Measurements from ENCODE around the gene CDCA5.

Gene CDCA5, protein sequence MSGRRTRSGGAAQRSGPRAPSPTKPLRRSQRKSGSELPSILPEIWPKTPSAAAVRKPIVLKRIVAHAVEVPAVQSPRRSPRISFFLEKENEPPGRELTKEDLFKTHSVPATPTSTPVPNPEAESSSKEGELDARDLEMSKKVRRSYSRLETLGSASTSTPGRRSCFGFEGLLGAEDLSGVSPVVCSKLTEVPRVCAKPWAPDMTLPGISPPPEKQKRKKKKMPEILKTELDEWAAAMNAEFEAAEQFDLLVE

DNA sequence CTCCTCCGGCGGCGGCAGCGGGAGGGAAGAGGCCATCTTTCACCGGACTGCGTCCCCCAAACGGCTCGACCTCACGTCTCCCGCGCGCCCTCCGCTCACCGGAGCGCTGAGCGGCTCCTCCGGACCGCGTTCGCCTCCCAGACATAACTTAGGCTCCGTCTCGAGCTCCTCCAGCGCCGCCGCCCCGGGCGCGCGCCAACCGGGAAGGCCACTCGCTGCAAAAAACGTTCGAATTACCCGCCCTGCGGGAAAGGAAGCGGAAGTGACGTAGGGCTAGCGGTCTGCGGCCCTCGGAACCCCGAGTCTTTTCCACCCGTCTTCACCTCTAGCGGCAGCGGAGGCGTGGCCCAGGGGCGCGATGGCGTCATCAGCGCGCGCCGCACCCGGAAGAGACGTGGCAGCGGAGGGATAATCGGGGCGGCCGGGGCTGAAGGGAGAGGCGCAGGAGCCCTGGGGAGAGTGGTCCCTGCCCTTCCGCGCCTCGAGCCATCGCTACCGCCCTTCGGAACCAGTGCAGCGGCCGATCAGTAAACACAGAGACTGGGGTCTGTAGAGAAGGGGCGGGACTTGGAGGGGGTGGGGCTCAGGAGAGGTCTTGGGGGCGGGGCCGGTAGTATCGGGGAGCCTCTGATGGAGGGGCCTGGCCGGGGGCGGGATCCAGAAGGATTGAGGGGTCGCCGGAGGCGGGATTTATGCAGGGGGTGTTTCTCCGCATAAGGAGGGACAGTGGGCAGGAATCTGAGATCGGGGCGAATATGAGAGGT, at the start of gene CDCA5, which contains the start of gene ZFPL1:
Gene CDCA5, minus strand, starts transcription at position 207 of the 764 bp plus-strand sequence. Its CDS starts 62 bp downstream, at position 145.
Gene ZFPL1, plus strand, starts transcription at position 389 of the 764 bp plus-strand sequence. CDS start 477 bp downstream, outside the sequence.
- DNase-seq (ENCODE audit: low spot score) = peak; percentile 100

DNA sequence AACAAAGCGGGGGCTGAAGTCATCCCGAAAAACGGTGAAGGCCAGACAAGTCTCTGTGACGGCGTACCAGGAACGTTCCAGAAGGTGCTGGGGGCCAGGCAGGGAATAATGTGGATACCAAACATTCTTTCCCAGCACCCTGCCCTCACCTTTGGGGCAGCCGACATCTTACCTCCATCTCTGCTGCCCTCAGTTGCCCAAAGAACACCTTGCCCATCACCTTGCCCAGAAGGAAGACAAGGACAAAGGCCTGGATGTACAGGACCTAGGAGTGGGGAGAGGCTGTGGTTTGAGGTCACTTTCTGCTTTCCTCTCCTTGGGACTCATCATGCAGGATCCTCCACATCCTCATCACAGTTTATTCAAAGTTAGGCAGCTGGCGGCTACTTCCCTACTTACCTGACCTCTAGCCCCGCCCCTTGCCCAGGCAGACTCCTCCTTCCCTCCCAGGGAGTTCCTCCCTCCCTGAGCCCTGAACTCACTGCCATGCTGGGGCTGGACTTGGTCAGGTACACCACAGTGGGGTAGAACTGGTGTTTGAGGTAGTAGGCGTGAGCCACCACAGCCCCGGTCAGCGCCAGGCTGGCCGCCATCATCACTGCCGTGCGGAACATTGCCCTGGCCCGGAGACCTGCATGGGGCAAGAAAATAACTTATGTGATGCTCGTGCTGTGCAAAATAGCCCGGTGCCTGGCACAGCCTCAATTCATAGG, 49.3 kb upstream of the CDCA5 start:
- no peak for DNase-seq (ENCODE audit: low spot score)

DNA sequence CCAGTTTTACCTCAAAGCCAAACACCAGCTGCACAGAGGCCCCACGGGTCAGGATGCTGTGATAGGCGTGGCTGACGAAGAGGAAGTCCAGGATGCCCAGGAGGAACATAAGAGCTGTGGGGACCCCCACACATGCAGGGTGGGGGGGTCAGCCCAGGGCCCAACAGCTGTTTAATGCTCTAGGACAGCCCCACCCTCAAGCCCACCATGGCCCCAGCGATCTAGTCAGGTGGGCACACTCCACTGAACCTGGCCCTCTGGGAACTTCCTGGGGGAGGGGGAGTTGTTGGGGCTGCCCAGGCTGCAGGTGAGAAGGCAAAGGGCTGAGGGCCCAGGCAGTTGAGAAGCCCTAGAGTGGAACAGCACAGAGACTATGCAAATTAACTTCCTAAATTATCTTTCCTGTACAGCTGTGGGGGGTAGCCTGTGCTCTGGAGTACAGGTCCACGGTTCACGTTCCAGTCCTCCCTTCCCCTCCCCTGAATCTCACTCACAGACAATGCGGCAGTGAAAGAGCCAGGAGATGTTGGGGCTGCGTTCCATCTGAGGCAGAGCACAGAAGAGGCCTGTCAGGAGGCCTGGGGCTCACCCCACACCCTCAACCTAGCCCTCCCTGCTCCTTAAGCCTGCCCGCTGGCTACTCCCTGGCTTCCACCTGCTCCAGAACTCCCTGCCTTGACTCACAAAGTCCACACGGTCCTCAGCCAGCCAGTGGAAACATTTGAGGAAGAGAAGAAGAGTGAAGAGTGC, 48.6 kb upstream of the CDCA5 start:
- no peak for DNase-seq (ENCODE audit: low spot score)

DNA sequence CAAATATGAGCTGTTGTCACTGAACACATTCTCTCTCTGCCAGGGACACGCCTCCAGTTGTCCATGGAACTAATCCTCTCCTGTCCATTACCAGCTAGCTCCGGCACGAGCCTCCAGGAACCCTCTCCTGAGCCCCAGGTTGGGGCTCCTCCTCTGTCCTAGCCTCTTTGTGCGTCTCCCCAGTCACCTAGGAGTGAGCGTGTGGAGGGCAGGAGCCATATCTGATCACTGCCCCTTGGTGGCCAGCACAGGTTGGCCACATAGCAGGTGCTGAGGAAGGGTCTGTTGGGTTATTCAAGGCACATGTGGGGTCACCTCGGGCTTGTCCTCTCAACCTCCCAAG, 48.0 kb upstream of the CDCA5 start:
- no peak for DNase-seq (ENCODE audit: low spot score)

DNA sequence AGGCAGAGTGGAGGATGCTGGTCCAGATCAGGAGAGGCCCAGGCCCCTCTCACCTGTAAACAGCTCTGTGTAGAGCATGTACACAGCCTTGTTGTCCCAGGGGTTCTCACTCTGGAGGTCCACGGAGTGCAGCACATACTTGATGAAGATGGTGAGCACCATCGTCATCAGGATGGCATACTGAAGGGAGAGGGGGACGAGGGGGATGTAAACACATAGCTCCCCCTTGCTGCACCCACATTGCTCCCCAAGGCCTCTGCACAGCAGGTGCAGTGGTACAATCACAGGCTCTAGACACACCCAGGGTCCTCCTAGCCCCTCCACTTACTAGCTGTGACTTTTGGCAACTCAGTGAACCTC, 47.6 kb upstream of the CDCA5 start:
- DNase-seq (ENCODE audit: low spot score) = no peak

DNA sequence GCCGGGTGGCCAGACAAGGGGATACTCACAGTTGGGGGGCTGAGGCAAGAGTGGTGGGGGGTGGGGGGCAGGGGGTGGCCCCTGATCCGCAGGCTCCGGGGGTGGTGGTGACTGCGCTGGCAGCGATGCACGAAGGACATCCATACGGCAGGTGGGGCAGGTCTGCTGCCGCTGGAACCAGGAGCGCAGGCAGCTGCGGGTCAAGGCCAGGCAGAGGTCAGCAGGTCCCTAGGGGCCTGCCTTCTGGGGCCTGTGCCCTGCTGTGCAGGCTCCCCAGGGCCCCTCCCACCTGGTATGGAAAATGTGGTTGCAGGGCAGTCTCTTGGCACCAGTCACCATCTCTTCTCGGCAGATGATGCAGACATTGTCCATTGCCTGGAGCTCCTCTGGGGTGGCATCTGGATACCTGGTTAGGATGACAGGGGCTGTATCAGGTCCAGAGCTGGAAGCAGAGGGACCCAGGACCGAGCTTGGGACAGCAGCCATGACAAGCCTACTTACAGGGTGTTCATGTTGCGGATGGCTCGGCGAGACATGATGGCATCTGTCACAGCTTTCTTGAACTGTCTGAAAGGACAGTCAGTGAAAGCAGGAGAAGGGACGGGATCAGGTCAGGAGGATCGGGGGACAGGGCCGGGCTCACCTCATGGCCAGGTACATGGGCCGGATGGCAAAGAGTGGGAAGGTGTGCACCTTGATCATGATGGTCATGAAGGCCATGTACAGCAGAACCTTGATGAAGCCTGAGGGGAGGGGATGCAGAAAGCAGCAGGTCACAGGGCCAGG, 47.0 kb upstream of the CDCA5 start:
- DNase-seq (ENCODE audit: low spot score) = no peak

DNA sequence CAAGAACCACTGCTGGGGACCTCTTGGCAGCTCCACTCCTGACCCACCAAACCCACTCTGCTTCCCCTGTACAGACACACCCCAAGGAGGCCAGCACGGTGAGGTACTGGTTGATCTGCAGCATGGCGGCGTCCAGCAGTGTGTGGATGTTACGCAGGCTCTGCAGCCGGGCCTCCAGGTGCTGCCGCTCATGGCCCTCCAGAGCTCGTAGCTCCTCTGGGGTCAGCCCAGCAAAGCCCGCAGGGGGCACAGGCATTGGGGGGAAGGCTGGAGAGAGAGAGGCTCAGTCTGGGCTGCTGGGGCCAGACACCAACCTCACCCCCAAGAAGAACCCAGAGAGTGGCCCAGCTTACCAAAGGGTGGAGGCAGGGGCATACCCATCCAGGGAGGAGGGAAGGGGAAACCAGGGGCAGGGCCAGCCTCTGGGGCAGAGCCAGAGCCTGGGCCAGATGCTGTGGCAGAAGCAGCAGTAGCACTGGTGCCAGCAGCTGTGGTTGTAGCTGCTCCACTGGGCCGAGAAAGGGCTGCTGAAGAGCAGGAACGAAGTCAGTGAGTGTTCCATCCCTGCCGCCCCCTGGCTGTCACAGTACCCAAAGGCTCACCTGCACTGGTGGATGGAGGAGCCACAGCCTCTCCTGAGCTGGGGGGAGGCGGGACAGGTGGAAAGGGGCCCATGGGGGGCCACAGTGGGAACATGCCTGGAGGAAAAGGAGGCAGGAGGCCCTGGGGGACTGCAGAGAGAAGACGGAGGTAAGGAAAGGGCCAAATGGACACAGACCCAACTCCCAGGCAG, 46.0 kb upstream of the CDCA5 start:
- DNase-seq (ENCODE audit: low spot score) = no peak

DNA sequence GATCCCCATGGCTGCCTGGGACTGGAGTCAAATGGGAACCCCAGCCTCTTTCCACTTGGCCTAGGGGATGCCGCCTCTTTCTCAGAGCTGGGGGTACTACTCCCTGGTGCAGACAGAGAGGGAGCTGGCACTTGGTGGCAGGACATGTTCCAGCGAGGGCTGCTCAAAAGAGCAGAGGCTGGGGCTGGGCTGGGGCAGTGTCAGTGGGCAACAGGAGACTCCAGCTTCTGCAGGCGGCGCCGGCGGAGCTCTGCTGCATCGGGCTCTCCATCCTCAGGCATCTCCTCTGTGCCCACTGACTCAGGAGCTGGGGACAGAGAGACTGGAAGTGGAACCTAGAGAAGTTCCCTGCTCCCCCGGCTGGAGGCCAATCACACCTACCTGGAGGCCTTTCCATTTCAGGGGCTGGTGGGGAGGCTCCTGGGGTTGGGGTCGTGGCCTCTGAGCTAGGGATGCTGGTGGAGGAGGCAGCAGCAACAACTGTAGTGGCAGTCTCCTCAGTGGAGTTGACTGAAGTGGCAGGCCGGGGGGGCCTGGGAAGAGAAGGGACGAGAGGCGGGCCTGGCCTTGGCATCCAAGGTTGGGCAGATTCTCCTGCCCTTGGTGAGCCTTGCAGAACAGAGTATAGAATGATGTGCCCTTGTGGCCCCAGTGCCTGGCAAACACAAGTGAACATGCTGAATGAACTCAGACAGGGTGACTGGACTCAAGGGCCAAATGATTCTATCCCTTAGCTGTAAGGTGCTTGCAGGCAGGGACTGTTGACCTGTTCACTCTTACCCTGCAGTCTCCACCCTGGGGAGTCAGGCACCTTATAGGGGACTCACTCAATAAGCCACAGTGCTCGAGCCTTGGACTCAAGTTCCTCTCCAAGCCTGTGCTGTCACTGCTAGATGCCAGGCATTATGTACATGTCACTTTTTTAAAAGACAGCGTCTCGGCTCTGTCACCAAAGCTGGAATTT, 44.6 kb upstream of the CDCA5 start:
- no peak for DNase-seq (ENCODE audit: low spot score)

DNA sequence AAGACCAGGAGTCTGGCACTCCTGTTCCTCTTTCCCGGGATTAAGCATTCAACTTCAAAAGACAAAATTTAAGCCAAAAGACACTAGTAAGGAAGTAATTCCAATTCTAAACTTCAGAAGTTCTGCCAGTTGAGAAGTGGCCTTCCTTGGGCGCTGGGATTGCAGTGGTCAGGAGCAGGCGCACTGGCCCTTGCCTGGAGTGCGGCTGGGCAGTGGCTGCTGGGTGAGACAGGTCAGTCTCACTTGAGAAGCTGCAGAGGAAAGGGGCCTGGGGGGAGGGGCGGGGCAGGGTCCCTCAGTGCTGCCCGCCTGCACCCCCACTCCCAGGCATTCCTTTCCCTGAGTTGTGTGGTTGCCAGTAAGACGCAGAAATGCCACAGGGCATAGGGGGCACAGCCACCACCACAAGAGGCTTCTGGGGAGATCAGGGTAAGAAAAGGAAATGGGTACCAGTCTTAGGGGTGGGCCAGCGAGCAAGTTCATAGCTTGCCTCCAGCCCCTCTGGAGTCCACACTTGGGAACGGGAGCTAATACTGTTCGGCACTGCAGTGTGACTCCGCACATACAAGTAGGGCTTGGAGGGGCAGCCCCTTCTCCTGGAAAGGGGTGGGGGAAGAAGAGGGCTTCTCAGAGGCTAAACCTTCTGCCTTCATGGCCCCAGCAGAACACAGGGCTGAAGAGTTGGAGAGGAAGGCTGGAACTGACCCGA, 43.8 kb upstream of the CDCA5 start:
- DNase-seq (ENCODE audit: low spot score) = no peak

DNA sequence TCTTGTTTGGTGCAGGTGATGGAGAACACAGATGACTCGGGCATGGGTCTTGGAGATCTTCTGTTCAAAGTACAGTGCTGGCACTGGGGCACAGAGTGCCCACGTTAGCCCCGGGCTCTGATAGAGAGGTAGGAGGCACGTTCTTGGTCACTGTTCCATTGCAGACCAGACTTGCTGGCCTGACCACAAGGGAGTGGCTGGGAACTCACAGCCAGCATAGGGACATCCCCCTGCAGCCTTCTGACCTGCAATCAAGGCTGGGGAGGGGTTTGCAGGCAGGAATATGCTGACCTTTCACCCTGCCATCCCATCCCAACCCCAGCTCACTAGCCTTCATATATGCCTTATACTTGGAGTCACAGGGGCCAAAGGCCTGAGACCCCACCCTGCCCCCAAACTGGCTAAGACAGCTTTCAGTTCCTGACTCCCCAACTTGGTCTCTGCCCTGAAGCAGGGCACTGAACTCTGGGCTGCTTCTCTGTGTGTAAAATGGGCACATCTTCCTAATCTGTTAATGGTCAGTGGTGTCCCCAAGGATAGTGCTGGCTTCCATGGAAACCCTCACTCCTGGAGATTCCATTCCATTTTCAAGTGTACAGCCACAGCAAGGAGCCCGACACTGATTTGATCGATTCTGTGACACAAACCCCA, 42.9 kb upstream of the CDCA5 start:
- DNase-seq (ENCODE audit: low spot score) = no peak

DNA sequence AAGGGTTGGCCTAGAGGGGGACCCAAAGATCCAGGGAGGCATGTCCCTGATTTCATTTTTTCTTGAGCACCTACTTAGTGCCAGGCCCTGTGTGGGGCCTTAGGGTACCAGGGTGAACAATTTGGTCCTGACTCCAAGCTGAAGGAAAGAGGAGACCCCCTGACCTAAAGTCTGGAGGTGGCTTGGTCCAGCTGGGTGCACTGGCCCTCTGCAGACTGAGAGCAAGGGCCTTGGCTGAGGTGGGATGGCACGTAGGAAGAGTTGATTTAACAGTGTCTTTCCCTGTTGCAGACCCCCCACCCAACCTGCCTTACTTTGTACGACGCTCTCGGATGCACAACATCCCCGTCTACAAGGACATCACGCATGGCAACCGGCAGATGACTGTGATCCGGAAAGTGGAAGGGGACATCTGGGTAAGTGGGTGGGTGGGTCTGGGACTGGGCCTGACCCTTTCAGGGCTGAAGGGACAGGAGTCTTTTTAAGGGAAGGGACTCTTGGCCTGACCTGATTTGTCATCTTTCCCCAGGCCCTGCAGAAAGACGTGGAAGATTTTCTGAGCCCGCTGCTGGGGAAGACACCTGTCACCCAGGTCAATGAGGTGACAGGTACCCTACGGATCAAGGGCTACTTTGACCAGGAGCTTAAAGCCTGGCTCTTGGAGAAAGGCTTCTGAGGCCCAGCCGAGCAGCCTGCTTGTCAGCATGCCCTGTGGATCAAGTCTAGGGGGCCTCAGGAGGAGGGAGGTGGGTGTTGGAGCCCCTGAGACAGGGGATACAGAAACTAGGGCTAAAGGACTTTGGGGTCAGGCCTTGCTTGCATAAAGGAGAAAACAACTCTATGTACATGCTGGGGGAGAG, 41.6 kb upstream of the CDCA5 start:
- DNase-seq (ENCODE audit: low spot score) = no peak

DNA sequence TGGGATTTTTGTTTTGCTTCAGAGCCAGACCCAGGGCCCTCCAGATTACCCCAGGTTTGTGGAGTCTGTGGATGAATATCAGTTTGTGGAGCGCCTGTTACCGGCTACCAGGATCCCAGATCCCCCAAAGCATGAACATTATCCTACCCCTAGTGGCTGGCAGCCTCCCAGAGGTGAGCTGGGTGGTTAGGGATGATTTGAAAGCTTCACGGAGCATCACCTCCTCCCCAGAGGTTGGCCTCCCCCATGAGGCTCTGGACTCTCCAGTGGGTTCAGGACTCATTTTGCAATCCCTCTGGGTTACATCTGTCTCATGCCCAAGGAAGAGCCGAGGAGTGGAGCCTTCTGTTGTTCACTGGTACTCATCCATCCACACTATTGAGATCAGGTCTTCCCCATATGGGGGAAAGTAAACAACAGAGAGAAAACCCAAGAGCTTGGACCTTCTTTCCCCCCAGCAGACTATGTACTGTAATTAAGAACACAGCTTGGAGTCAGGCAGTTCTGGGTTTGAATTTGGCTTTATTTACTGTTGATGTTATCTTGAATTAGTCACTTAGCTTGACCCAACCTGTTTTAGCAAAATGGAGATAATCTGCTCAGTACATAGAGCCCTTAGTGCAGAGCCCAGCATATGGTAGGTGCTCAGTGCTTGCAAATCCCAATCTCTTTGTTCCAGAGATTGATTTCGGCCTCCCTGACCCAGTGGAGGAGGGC, 40.8 kb upstream of the CDCA5 start:
- no peak for DNase-seq (ENCODE audit: low spot score)

DNA sequence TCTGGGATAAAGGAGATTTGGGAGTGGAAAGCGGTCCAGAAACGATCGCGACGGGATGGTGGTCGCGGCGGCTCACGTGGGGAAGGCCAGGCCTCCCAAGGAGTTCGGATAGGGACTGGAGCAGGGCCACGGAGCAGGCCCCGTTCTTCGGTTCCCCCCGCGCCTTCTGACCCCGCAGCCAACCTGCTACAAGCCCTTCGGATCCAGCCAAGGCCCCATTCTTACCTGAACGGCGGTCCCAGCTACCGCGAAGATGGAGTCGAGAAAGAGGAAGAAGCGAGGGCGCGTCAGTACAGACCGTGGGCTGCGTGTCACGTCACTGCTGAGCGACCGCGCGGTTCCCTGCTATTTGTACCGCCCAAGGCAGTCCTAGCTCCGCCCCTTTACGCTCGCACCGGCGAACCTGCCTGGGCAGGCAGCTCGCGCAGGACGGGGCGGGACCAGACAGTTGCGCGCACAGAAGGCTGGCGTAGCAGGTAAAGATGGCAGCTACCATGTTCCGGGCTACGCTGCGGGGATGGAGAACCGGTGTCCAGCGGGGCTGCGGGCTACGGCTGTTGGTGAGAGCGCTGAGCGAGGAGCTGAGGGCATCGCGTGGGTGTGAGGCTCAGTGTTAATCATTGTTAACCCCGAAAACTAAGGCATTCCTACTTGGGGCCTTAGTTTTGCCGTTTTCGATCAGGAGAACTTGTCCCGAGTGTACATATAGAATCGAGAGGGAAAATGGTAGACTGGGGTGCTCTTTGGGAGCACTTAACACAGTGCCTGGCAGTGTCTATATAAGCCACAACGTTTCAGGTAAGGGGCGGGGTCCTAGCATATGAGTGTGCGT, 38.2 kb upstream of the CDCA5 start, which contains the start of the genes FAU and MRPL49:
Gene FAU, minus strand, starts transcription at position 270 of the 832 bp plus-strand sequence. CDS start 321 bp downstream, outside the sequence.
Gene MRPL49, plus strand, starts transcription at position 457 of the 832 bp plus-strand sequence. Its CDS starts 26 bp downstream, at position 483.
- DNase-seq (ENCODE audit: low spot score) = peak; percentile 96

DNA sequence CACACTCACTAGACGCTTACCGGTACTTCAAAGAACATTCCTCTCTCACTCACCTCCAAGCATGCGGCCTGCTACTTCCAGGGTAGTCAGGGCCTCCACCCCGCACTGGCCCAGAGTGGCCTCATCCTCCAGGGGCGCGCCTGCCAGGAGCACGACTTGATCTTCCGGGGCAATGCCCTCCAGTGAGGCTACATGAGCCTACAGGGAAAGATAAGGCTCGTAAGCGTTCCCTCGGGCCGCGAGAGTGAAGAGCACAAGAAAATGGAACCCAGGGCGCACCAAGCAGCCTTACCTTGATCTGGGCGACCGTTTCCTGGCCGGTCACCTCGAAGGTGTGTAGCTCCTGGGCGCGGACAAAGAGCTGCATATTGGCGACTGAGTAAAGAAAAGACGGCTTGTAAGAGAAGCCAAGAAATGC, 37.6 kb upstream of the CDCA5 start:
- no peak for DNase-seq (ENCODE audit: low spot score)

DNA sequence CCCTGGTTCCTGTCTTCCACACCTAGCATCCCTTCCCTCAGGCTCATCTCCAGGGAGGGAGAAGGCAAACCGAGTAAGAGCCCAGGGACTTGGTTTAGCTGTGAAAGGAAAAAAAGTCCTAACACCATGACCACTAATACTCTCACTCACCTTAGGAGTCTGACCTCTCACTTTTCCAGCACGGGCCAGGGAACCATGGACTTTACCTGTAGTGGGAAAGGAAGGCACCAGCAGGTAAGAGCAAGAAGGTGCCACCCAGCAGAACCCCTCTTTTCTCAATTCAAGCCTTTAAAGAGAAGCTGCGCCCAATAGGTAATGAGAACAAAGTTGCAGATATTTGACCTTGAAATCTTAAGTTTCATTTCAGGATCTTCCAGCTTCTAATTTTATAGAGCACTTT, 37.0 kb upstream of the CDCA5 start:
- DNase-seq (ENCODE audit: low spot score) = no peak

DNA sequence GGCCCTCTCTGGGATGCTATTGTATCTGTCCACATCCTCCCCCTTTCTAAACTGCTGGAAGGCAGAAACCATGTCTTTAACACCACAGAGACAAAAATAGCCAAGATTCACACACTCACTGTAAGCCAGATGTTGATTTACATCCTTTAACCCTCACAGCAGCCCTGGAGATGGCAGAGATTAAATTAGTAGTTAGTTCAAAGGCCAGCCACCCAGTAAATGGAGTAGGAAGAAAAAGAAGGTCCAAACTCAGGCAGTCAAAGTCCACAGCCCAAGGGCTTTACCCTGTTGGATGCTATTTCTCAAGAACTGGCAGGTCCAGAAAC, 35.8 kb upstream of the CDCA5 start:
- DNase-seq (ENCODE audit: low spot score) = no peak

All from AG08395 (cell line).